Left kidney (tissue), 8 donors: ENCODE results near the gene OR2F1. TPM values are rescaled to one million over a fixed set of nuclear protein-coding genes. Genes with fewer than 3 reads are reported as not detected.

Experiments
- DNase-seq: peaks from one replicate; pipeline ENCODE4 v3.0.0-alpha.2; 2013
- long read RNA-seq, 8 donors: transcript quantifications; one replicate each; lab custom pipeline, GENCODE V29; 2026
- polyA plus RNA-seq: library from polyadenylated mRNA; unstranded; fragments of 120-200 nt; gene quantifications from one replicate; pipeline ENCODE4 v1.2.1, GENCODE V29; 2013; ENCODE audit not compliant: insufficient read length

Gene OR2F1
- 0.45 TPM for polyA plus RNA-seq
- long read RNA-seq, donor 1 = 0 reads
- long read RNA-seq, donor 2 = 0 reads
- long read RNA-seq, donor 3 = 0 reads
- long read RNA-seq, donor 4 = 0 reads
- long read RNA-seq, donor 5 = 0 reads
- long read RNA-seq, donor 6 = 0 reads
- long read RNA-seq, donor 7 = 0 reads
- long read RNA-seq, donor 8 = 0 reads

- no peak for DNase-seq
These were observed at the start of gene OR2F1 for GRCh38 chr7:143954544-143954943. TSS of gene OR2F1 (plus strand) at chr7:143954844. CDS start at chr7:143959971, 5,127 bp downstream.

- no peak for DNase-seq
These were observed 49.1 kb upstream of the OR2F1 start for GRCh38 chr7:143905509-143905908.

GRCh38 chr7:143906151-143906550 lies 48.5 kb upstream of the OR2F1 start:
- no peak for DNase-seq

GRCh38 chr7:143906895-143907294 lies 47.7 kb upstream of the OR2F1 start:
- DNase-seq = no peak

- no peak for DNase-seq
These were observed 46.5 kb upstream of the OR2F1 start for GRCh38 chr7:143908120-143908519.

- DNase-seq = no peak
These were observed 44.8 kb upstream of the OR2F1 start for GRCh38 chr7:143909863-143910262.

- DNase-seq = no peak
These were observed 44.0 kb upstream of the OR2F1 start for GRCh38 chr7:143910473-143911248.

GRCh38 chr7:143913945-143914615 lies 40.6 kb upstream of the OR2F1 start:
- no peak for DNase-seq

GRCh38 chr7:143914938-143915652 lies 39.5 kb upstream of the OR2F1 start:
- no peak for DNase-seq

- no peak for DNase-seq
These were observed 29.8 kb upstream of the OR2F1 start for GRCh38 chr7:143924851-143925250.

- DNase-seq = no peak
These were observed 25.3 kb upstream of the OR2F1 start for GRCh38 chr7:143929224-143929920.

- no peak for DNase-seq
These were observed 22.9 kb upstream of the OR2F1 start for GRCh38 chr7:143931739-143932138.

- no peak for DNase-seq
These were observed 19.9 kb upstream of the OR2F1 start, which contains the start of gene OR2F2 for GRCh38 chr7:143934526-143935325. TSS of gene OR2F2 (plus strand) at chr7:143935233. CDS start at chr7:143935233, 0 bp downstream.

- DNase-seq = no peak
These were observed 18.3 kb upstream of the OR2F1 start for GRCh38 chr7:143936087-143937009.

- DNase-seq = no peak
These were observed 16.0 kb upstream of the OR2F1 start for GRCh38 chr7:143938379-143939243.

- no peak for DNase-seq
These were observed 9.2 kb upstream of the OR2F1 start for GRCh38 chr7:143945423-143945822.

- no peak for DNase-seq
These were observed 7.5 kb upstream of the OR2F1 start for GRCh38 chr7:143947111-143947510.

- DNase-seq = no peak
These were observed 5.9 kb upstream of the OR2F1 start for GRCh38 chr7:143948733-143949132.

- DNase-seq = no peak
These were observed 1.2 kb upstream of the OR2F1 start for GRCh38 chr7:143953421-143953820.
